Lower lobe of right lung (tissue), 2 donors: ENCODE measurements around the gene ARGFX. TPM values are rescaled to one million over a fixed set of nuclear protein-coding genes. Genes with fewer than 3 reads are reported as not detected.

Source experiments
- ATAC-seq, 2 donors: fragments of 200-7000 bp; cut with Tn5 transposase; one replicate each; pipeline ENCODE4 v1.9.1; 2020 to 2022; ENCODE audit warnings: mild to moderate bottlenecking in 2 of 2, moderate library complexity in 2 of 2
- DNase-seq: peaks from one replicate; pipeline ENCODE4 v3.0.0-alpha.2; 2020
- H3K27ac ChIP-seq: fragments of 200-600 bp; one replicate; pipeline ENCODE4 v1.8.0; 2022
- H3K27me3 ChIP-seq: fragments of 200-600 bp; one replicate; pipeline ENCODE4 v1.8.0; 2022; ENCODE audit warnings: low read depth
- H3K36me3 ChIP-seq: fragments of 200-600 bp; one replicate; pipeline ENCODE4 v1.8.0; 2022; ENCODE audit warnings: mild to moderate bottlenecking
- H3K4me1 ChIP-seq: fragments of 200-600 bp; one replicate; pipeline ENCODE4 v1.8.0; 2022
- H3K4me3 ChIP-seq: fragments of 200-600 bp; one replicate; pipeline ENCODE4 v1.8.0; 2022; ENCODE audit warnings: mild to moderate bottlenecking
- H3K9me3 ChIP-seq: fragments of 200-600 bp; one replicate; pipeline ENCODE4 v1.8.0; 2022
- intact Hi-C: fragments of 100-400 bp; cut with DNase I; formaldehyde crosslinking; loops from one replicate; pipeline ENCODE4 v1.11.0; 2022
- total RNA-seq: library from RNA; stranded (reverse); fragmentation: NEBNext Ultra II Directional; extraction: Animal tissue kit (Norgen Biotek cat#: 25700); gene quantifications from one replicate; pipeline ENCODE4 v1.2.1, GENCODE V29; 2021
- TF ChIP-seq, protein P1 (sequence below): fragments of 200-600 bp; IDR thresholded peaks from one replicate; pipeline ENCODE4 v1.8.0; 2022; ENCODE audit warnings: antibody characterized with exemption, mild to moderate bottlenecking
- donor health status: DM: no; HTN: yes; CAD: no; lungs with severe emphysema.

The ARGFX gene
- total RNA-seq, 1 donor from 2014 or later: not detected

DNA sequence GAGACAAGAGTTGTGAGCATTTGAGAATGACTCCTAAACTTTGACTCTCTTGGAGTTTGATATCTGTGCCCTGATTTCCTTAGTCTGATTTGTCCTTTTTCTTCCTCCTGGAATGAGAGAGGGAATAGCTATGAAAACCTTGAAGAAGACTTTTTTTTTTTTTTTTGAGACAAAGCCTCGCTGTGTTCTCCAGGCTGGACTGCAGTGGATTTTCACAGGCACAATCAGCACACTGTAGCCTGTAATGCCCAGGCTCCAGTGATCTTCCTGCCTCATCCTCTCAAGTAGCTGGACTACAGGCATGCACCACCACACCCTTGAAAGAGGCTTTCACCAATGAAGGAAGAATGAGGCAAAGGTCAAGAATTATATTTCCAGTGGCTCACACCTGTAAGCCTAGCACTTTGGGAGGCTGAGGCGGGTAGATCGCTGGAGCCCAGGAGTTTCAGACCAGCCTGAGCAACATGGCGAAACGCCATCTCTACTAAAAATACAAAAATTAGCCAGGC is 10.3 kb upstream of the ARGFX start:
- intact Hi-C loops: no loop called here
- no peaks in the 10 kb centered on the region for H3K4me1 ChIP-seq

DNA sequence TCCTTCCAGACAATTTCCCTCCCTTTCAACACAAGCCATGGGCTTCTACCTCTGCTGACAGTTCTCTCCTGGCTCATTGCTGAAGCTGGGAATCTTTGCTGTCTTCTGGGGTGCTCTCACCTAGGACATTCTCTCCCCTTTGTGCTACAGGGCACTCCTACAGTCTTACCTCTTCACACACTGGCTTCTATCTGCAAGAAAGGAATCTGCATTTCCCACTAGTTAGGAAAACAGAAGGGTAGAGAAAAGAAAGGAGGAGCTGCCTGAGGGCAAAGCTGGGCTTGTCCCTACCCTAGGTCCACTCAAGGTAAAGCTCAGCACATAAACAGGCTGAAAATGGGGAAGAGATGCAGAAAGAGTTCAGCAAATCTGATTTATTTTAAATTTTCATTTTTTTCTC is 5.6 kb upstream of the ARGFX start:
- Histone ChIP-seq H3K9me3 (no peaks in the 10 kb centered on the region), H3K27me3 (no peaks in the 10 kb centered on the region), H3K36me3 (no peaks in the 10 kb centered on the region), H3K27ac (no peak overlapping the region), H3K4me1 (no peaks in the 10 kb centered on the region), H3K4me3 (no peak overlapping the region)
- intact Hi-C loops: no loop called here
- TF ChIP-seq, protein P1, sequence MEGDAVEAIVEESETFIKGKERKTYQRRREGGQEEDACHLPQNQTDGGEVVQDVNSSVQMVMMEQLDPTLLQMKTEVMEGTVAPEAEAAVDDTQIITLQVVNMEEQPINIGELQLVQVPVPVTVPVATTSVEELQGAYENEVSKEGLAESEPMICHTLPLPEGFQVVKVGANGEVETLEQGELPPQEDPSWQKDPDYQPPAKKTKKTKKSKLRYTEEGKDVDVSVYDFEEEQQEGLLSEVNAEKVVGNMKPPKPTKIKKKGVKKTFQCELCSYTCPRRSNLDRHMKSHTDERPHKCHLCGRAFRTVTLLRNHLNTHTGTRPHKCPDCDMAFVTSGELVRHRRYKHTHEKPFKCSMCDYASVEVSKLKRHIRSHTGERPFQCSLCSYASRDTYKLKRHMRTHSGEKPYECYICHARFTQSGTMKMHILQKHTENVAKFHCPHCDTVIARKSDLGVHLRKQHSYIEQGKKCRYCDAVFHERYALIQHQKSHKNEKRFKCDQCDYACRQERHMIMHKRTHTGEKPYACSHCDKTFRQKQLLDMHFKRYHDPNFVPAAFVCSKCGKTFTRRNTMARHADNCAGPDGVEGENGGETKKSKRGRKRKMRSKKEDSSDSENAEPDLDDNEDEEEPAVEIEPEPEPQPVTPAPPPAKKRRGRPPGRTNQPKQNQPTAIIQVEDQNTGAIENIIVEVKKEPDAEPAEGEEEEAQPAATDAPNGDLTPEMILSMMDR: no peak
- ATAC-seq (no peak), DNase-seq (no peak)

More for the DNA sequence above, 10.3 kb upstream of the ARGFX start:
- no peak for ATAC-seq
- TF ChIP-seq, protein P1: no peak
- DNase-seq: no peak
- Histone ChIP-seq H3K27ac (no peak overlapping the region), H3K4me3 (no peak overlapping the region), H3K36me3 (no peaks in the 10 kb centered on the region), H3K27me3 (no peaks in the 10 kb centered on the region), H3K9me3 (no peaks in the 10 kb centered on the region)

DNA sequence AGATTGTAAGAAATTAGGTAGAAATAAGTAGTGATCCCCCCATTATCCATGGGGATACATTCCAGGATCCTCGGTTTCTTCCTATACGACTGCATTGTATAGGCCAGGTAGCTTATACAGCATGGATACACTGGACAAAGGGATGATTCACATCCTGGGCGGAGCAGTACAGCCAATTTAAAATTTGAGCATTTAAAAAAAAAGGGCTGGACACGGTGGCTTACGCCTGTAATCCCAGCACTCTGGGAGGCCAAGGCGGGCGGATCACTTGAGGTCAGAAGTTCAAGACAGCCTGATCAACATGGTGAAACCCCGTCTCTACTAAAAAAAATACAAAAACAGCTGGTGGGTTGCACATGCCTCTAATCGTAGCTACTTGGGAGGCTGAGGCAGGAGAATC is 976 bp upstream of the ARGFX start:
- Histone ChIP-seq H3K4me3 (no peak overlapping the region), H3K4me1 (no peaks in the 10 kb centered on the region), H3K36me3 (no peaks in the 10 kb centered on the region), H3K9me3 (no peaks in the 10 kb centered on the region), H3K27me3 (no peaks in the 10 kb centered on the region), H3K27ac (no peak overlapping the region)
- no peak for DNase-seq
- no peak for ATAC-seq
- intact Hi-C loops: no loop called here
- TF ChIP-seq, protein P1: no peak

DNA sequence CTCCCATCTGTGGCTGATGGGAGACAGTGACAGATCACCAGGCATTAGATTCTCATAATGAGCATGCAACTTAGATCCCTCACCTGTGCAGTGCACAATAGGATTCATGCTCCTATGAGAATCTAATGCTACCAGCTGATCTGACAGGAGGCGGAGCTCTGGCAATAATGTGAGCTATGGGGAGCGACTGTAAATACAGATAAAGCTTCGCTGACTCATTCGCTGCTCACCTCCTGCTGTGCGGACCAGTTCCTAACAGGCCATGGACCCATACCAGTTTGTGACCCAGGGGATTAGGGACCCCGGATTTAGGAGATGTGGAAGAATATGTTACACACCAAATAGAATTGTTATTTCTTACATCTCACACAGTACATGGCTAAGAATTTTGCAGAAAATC is 6.7 kb downstream of the ARGFX start:
- intact Hi-C loops: no loop called here
- ATAC-seq (no peak), DNase-seq (no peak)
- Histone ChIP-seq H3K4me1 (no peaks in the 10 kb centered on the region), H3K4me3 (no peak overlapping the region), H3K9me3 (no peaks in the 10 kb centered on the region), H3K36me3 (no peaks in the 10 kb centered on the region), H3K27ac (no peak overlapping the region), H3K27me3 (no peaks in the 10 kb centered on the region)
- TF ChIP-seq, protein P1: no peak

DNA sequence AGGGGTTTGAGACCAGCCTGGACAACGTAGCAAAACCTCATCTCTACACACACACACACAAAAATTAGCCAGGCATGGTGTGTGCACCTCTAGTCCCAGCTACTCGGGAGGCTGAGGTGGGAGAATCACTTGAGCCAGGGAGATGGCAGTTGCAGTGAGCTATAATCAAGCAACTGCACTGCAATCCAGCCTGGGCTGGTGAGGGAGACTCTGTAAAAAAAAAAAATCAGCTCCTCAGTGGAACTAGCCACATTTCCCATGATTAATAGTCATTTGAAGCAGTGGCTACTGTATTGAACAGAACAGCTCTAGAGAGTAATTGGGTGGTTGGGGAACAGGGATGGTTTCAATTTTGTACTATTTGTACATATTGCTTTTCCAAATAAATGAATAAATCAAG is 13.9 kb downstream of the ARGFX start:
- Histone ChIP-seq H3K9me3 (no peaks in the 10 kb centered on the region), H3K27ac (no peak overlapping the region), H3K36me3 (no peaks in the 10 kb centered on the region), H3K27me3 (no peaks in the 10 kb centered on the region), H3K4me1 (no peaks in the 10 kb centered on the region), H3K4me3 (no peak overlapping the region)
- DNase-seq (no peak), ATAC-seq (no peak)
- intact Hi-C loops: no loop called here
- TF ChIP-seq, protein P1: no peak

DNA sequence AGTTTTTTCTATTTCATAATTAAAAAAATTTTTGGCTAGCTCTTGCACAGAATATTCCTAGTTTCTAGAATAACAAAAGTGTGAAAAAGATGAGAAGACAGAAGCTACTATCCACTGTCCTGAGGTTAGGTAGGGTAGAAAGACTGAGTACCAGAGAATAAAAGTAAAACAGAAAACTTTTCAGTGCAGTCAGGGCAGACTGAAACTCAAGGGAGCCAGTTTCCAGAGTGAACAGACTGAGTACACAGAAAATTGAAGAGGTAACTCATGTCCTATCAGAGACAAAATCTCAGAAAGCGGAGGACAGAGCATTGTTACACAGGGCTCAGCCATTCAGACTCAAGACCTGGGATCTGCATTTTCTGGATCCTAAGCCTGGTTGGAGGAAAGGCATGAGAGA is 16.7 kb downstream of the ARGFX start:
- H3K9me3 ChIP-seq: no peaks in the 10 kb centered on the region
- TF ChIP-seq, protein P1: no peak
- no peak overlapping the region for H3K27ac ChIP-seq
- no peaks in the 10 kb centered on the region for H3K4me1 ChIP-seq
- ATAC-seq (no peak), DNase-seq (no peak)
- H3K27me3 ChIP-seq: no peaks in the 10 kb centered on the region
- no peaks in the 10 kb centered on the region for H3K36me3 ChIP-seq
- no peak overlapping the region for H3K4me3 ChIP-seq
- intact Hi-C loops: no loop called here
